ENCODE data around the gene PGS1. TPM values are rescaled to one million over a fixed set of nuclear protein-coding genes. Genes with fewer than 3 reads are reported as not detected.

PGS1 gene
- total and polyA plus RNA-seq, 10 of the 15 experiments (the other 5 are each of a cell fraction or from before 2014, with no cell fraction given) = 1.3 to 37.6 (median 27.4) TPM

DNA sequence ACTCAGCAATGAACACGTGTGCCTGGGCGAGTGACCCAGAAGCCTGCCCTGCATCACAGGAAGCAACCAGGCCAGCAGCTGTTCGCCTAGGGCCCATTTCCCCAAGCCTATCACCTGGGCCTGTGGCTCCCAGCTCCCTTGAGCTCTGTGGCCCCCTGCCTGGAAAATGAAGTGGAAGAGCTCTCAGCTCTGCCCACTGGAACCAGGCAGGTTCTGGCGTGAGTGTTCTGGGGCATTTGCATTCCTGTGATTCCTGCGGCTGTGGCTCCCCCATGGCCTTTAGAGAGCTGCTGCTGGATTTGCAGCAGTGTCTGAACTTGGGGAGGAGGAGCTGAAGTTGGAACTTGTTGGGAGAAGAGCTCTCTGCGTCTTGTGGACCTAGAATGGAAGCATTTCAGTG is 22.8 kb downstream of the PGS1 start:
- FAIRE-seq (no peak), ATAC-seq (no peak), DNase-seq (ENCODE audit: low read depth, low spot score) (no peak)
- Histone ChIP-seq H3K4me1 (ENCODE audit: control insufficient read depth, insufficient read depth, low read length) (no peaks in the 10 kb centered on the region), H3K79me2 (ENCODE audit: control insufficient read depth, insufficient read depth, low read length) (no peaks in the 10 kb centered on the region), H4K20me1 (ENCODE audit: control insufficient read depth, insufficient read depth) (no peaks in the 10 kb centered on the region), H2AFZ (ENCODE audit: control insufficient read depth, low read depth, low read length) (no peak overlapping the region), H3K4me3 (no peak overlapping the region), H3K36me3 (ENCODE audit: control insufficient read depth in 2 of 2, insufficient read depth in 2 of 2, low read length in 1 of 2) (peaks cover 32 to 57% of the 10 kb centered on the region in 2 experiments), H3K4me2 (ENCODE audit: control insufficient read depth, insufficient read depth) (no peak overlapping the region), H3K9ac (ENCODE audit: control insufficient read depth, insufficient read depth, low read length) (no peak overlapping the region), H3K9me3 (replicated peaks; ENCODE audit: control insufficient read depth, insufficient read depth, low read length) (no peaks in the 10 kb centered on the region), H3K27ac (ENCODE audit: control insufficient read depth, insufficient read depth) (no peak overlapping the region), H3K27me3 (replicated peaks in 1 of 2; ENCODE audit: control insufficient read depth in 2 of 2, insufficient read depth in 2 of 2, low read length in 1 of 2) (no peaks in the 10 kb centered on the region)
- RAD21 ChIA-PET (ENCODE audit: unreplicated experiment) = no interaction called here
- CTCF ChIA-PET = interaction anchor here (0.7 to 0.9 kb wide), 2 partner anchors 8 to 41 kb away, joined by 3 read pairs; no protein-coding TSS in a partner anchor
- BruUV-seq (replicated peaks) = no TSS peak
- intact Hi-C loops (cut with micrococcal nuclease; ENCODE audit: unreplicated experiment) (no loop called here), in situ Hi-C loops (cut with MboI) (no loop called here)
- SMC1A ChIA-PET (ENCODE audit: uncharacterized antibody, unreplicated experiment) = interaction anchor here (1.1 to 1.9 kb wide), 2 partner anchors 10 to 36 kb away, joined by 3 to 4 read pairs; no protein-coding TSS in a partner anchor
- TF ChIP-seq SMAD5 (IDR thresholded peaks at IDR 0.05; ENCODE audit: low read depth) (no peak), ZBED1 (IDR thresholded peaks at IDR 0.05; ENCODE audit: borderline replicate concordance) (no peak), DPF2 (IDR thresholded peaks at IDR 0.05) (no peak), BCL11A (IDR thresholded peaks at IDR 0.05; ENCODE audit: low read depth, low read length) (no peak), TCF7 (IDR thresholded peaks at IDR 0.05; ENCODE audit: borderline replicate concordance) (no peak), WRNIP1 (IDR thresholded peaks at IDR 0.05; ENCODE audit: borderline replicate concordance, low read depth, low read length) (no peak), ZNF274 (IDR thresholded peaks at IDR 0.05; ENCODE audit: insufficient read depth, insufficient read length) (no peak), RBBP5 (conservative IDR thresholded peaks at IDR 0.05) (no peak), ZNF622 (IDR thresholded peaks at IDR 0.05) (no peak), RAD51 (IDR thresholded peaks at IDR 0.05) (no peak), IKZF1 (conservative IDR thresholded peaks at IDR 0.05) (no peak), EP300 (IDR thresholded peaks at IDR 0.05; ENCODE audit: borderline replicate concordance in 1 of 2, control insufficient read depth in 1 of 2, low read depth in 2 of 2, low read length in 2 of 2) (no peak)
- POLR2A ChIA-PET = no interaction called here
- WGBS (ENCODE audit: insufficient coverage, insufficient replicate concordance, low lambda C conversion rate, missing lambda C conversion rate) = 71% methylated on average over 6 of the region's 6 CpGs
